Activated naive CD4-positive, alpha-beta T cell treated with anti-CD3 and anti-CD28 coated beads, Interleukin-2, amount 10 ng/mL, durations not matched to agents 7 days and 5 days (primary cell): ENCODE measurements around the gene DSCAM.

Experiments
- CTCF ChIA-PET: fragments of 350-600 bp; sonication (Branson Sonifier 250); formaldehyde crosslinking; loops from one replicate; lab custom pipeline; 2021; ENCODE audit warnings: antibody characterized with exemption; lab: Charles Lee
- DNase-seq: peaks from one replicate; pipeline ENCODE4 v3.0.0-alpha.2; 2020
- H3K27ac Mint-ChIP-seq: one replicate; pipeline ENCODE4 v1.8.0; 2021; ENCODE audit warnings: mild to moderate bottlenecking, moderate library complexity, mixed read lengths
- H3K27me3 Mint-ChIP-seq: one replicate; pipeline ENCODE4 v1.8.0; 2021; ENCODE audit warnings: mild to moderate bottlenecking, mixed read lengths
- H3K36me3 Mint-ChIP-seq: one replicate; pipeline ENCODE4 v1.8.0; 2021; ENCODE audit warnings: mixed read lengths
- H3K4me1 Mint-ChIP-seq: one replicate; pipeline ENCODE4 v1.8.0; 2021; ENCODE audit warnings: mixed read lengths
- H3K4me3 Mint-ChIP-seq: one replicate; pipeline ENCODE4 v1.8.0; 2021; ENCODE audit warnings: mild to moderate bottlenecking, moderate library complexity, mixed read lengths
- H3K9me3 Mint-ChIP-seq: one replicate; pipeline ENCODE4 v1.8.0; 2021; ENCODE audit warnings: mixed read lengths

Gene DSCAM

DNA sequence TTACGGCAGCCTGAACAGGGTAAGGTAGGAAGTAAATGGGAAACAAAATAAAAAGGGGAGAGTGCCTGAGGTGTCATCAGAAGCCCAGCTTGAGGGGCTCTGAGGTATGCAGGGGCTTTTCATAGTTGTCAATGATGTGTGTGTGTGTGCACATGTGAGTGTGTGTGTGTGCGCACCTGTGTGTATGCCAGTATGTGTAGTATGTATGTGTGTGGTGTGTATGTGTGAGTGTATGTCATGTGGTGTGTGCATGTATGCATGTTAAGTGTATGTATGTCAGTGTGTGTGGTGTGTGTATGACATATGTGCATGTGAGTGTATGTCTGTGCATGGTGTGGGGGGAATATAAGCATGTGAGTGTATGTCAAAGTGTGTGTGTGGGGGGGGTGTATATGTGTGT lies 184.1 kb downstream of the DSCAM start:
- CTCF ChIA-PET, result no interaction called here
- H3K4me1 Mint-ChIP-seq, result no peaks in the 10 kb centered on the region

GRCh38 chr21:40660461-40660860 lies 186.5 kb downstream of the DSCAM start:
- no peaks in the 10 kb centered on the region for H3K36me3 Mint-ChIP-seq

More for the DNA sequence above, 184.1 kb downstream of the DSCAM start:
- H3K36me3 Mint-ChIP-seq, result no peaks in the 10 kb centered on the region
- no peak overlapping the region for H3K27ac Mint-ChIP-seq
- H3K4me3 Mint-ChIP-seq, result no peak overlapping the region
- no peaks in the 10 kb centered on the region for H3K27me3 Mint-ChIP-seq
- H3K9me3 Mint-ChIP-seq, result peaks cover 16% of the 10 kb centered on the region
- no peak for DNase-seq

DNA sequence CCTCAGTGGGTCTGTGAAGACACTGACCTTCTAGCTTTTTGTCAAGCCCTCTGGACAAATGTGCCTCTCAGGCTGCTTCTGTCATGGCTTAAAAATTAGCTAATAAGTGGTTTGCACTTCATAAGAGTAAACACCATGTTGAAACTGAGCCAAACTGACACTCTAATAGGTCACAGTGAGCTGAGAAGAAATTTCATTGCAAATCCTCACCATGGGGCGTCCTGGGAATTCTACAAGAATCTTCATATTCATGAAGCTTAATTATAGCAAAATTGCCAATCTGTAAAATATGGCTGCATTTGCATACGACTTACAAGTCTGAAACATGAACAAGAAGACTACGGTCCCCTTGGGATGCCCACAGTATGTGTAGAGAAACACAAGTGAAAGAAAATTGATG lies 188.6 kb downstream of the DSCAM start:
- H3K4me1 Mint-ChIP-seq, result no peaks in the 10 kb centered on the region
- CTCF ChIA-PET, result no interaction called here
- H3K9me3 Mint-ChIP-seq, result peaks cover 16% of the 10 kb centered on the region
- no peak overlapping the region for H3K4me3 Mint-ChIP-seq
- no peaks in the 10 kb centered on the region for H3K36me3 Mint-ChIP-seq
- H3K27me3 Mint-ChIP-seq, result no peaks in the 10 kb centered on the region
- DNase-seq, result no peak
- H3K27ac Mint-ChIP-seq, result no peak overlapping the region

More at GRCh38 chr21:40660461-40660860, 186.5 kb downstream of the DSCAM start:
- no peak overlapping the region for H3K27ac Mint-ChIP-seq
- CTCF ChIA-PET, result no interaction called here
- no peaks in the 10 kb centered on the region for H3K4me1 Mint-ChIP-seq
- H3K27me3 Mint-ChIP-seq, result no peaks in the 10 kb centered on the region
- no peak for DNase-seq
- H3K4me3 Mint-ChIP-seq, result no peak overlapping the region
- H3K9me3 Mint-ChIP-seq, result peaks cover 17% of the 10 kb centered on the region

DNA sequence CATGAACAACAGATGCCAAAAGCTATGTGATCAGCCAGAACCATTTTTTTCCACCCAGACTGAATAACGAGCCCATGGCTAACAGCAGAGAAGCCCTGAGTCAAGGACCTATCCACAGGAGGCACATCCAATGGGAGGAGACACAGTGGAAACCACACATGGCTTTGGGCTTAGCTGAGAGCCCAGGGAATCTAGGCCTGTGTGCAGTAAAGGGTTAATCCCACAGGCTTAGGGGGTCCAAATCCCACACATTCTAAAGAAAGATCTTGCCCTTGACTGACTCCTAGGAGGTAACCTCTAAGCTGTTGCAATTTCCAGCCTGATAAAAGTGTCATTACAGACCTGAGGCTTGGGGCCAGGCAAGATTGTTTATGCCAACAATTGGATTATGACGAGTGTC lies 194.5 kb downstream of the DSCAM start:
- Mint-ChIP-seq H3K27ac (no peak overlapping the region), H3K4me3 (no peak overlapping the region), H3K9me3 (peaks cover 26% of the 10 kb centered on the region), H3K4me1 (no peaks in the 10 kb centered on the region), H3K36me3 (no peaks in the 10 kb centered on the region), H3K27me3 (no peaks in the 10 kb centered on the region)
- CTCF ChIA-PET, result no interaction called here
- DNase-seq, result no peak

DNA sequence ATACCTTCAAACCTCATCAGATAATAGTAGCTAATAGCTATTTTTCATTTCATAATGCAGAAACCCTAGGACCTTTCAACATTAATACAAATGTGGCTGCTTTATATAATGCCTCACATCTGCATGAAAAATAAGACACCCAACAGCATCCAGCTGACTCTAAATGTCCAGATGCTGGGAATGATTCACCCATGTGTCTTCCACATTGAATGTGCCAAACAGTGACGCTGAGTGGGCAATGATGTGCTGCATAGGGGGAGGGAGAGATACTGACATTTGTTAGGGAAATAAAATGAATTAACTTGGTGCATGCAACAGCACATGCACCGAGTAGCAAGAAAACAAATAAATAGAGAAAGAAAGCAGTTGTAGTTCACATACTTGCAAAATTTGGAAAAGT lies 199.3 kb downstream of the DSCAM start:
- H3K27me3 Mint-ChIP-seq, result no peaks in the 10 kb centered on the region
- H3K4me3 Mint-ChIP-seq, result no peak overlapping the region
- no peaks in the 10 kb centered on the region for H3K36me3 Mint-ChIP-seq
- no peaks in the 10 kb centered on the region for H3K4me1 Mint-ChIP-seq
- H3K27ac Mint-ChIP-seq, result no peak overlapping the region
- H3K9me3 Mint-ChIP-seq, result peaks cover 21% of the 10 kb centered on the region
- DNase-seq, result no peak
- CTCF ChIA-PET, result no interaction called here

DNA sequence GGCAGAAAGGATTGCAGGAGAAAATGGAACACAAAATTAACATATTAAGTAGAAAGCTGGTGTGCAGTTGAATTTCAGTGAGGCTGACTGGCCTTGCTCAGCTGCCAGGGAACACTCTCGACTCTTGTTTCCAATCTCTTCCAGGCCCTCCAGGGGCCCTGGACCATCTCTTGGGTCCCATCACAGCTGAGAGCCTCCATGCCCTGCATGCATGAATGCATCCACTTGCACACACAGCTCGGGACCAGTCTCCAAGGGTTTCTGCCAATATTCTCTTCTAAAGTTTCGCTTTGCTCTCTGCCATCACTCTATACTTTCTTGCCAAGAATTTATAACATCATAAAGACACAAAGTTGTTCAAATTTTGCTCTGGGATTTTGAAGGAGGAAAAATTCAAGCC lies 200.3 kb downstream of the DSCAM start:
- Mint-ChIP-seq H3K27me3 (no peaks in the 10 kb centered on the region), H3K27ac (no peak overlapping the region)

DNA sequence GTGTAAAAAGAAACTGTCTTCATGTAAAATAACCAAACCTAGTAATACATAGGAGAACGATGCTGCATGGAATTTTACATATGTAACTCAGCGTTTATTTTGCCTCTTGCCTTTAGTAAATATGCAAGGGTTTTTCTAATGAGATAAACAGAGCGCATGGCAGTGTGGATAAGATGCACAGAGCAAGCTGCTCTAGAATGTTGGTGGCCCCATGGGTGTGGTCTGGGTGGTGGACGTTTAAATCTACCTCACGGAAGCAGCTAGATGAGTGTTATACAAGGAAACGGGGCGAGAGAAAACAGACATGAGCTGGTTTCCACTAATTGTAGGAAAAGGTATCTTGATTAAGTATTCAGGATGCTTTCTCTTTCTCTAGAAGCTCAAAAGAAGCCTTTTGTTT lies 205.9 kb downstream of the DSCAM start:
- CTCF ChIA-PET, result no interaction called here
- no peak for DNase-seq
- Mint-ChIP-seq H3K4me3 (no peak overlapping the region), H3K27me3 (no peaks in the 10 kb centered on the region), H3K36me3 (no peaks in the 10 kb centered on the region), H3K9me3 (peaks cover 15% of the 10 kb centered on the region), H3K27ac (no peak overlapping the region), H3K4me1 (no peaks in the 10 kb centered on the region)

More for the DNA sequence above, 200.3 kb downstream of the DSCAM start:
- Mint-ChIP-seq H3K4me3 (no peak overlapping the region), H3K36me3 (no peaks in the 10 kb centered on the region), H3K9me3 (peaks cover 21% of the 10 kb centered on the region), H3K4me1 (no peaks in the 10 kb centered on the region)
- CTCF ChIA-PET, result no interaction called here
- DNase-seq, result no peak

GRCh38 chr21:40640266-40640789 lies 206.6 kb downstream of the DSCAM start:
- CTCF ChIA-PET, result interaction anchor here (0.7 kb wide), 1 partner anchor 310 kb away, joined by 3 read pairs; no protein-coding TSS in a partner anchor
- Mint-ChIP-seq H3K4me3 (no peak overlapping the region), H3K27ac (no peak overlapping the region), H3K4me1 (no peaks in the 10 kb centered on the region), H3K36me3 (no peaks in the 10 kb centered on the region), H3K27me3 (no peaks in the 10 kb centered on the region), H3K9me3 (peaks cover 15% of the 10 kb centered on the region)
- DNase-seq, result no peak

GRCh38 chr21:40639616-40640194 lies 207.3 kb downstream of the DSCAM start:
- H3K27ac Mint-ChIP-seq, result no peak overlapping the region
- no peak overlapping the region for H3K4me3 Mint-ChIP-seq
- CTCF ChIA-PET, result no interaction called here
- peaks cover 15% of the 10 kb centered on the region for H3K9me3 Mint-ChIP-seq
- H3K4me1 Mint-ChIP-seq, result no peaks in the 10 kb centered on the region
- H3K36me3 Mint-ChIP-seq, result no peaks in the 10 kb centered on the region
- H3K27me3 Mint-ChIP-seq, result no peaks in the 10 kb centered on the region
- DNase-seq, result no peak

GRCh38 chr21:40638466-40639251 lies 208.3 kb downstream of the DSCAM start:
- Mint-ChIP-seq H3K4me1 (no peaks in the 10 kb centered on the region), H3K27me3 (no peaks in the 10 kb centered on the region)
- CTCF ChIA-PET, result no interaction called here

DNA sequence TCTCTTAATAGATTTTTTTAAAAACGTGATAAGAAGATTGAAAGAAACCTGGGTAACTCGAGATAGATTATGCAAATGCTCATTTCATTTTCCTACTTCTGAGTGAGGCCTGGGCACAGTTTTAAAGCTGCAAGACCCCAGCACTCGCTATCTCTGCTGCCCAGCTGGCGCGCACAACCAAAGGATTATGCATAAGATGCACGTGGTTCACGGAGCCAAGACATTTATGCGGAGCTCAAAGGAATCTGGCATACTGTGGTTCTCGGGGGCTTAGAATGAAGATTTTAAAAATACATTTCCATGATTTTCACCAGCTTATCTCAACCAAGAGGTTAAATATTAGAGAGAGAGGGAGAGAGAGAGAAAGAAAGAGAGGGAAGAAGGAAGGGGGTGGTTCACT lies 210.9 kb downstream of the DSCAM start:
- H3K4me3 Mint-ChIP-seq, result no peak overlapping the region
- H3K36me3 Mint-ChIP-seq, result no peaks in the 10 kb centered on the region
- no peaks in the 10 kb centered on the region for H3K27me3 Mint-ChIP-seq
- no peak for DNase-seq
- H3K9me3 Mint-ChIP-seq, result peaks cover 17% of the 10 kb centered on the region
- no peak overlapping the region for H3K27ac Mint-ChIP-seq
- no peaks in the 10 kb centered on the region for H3K4me1 Mint-ChIP-seq
- CTCF ChIA-PET, result no interaction called here

More at GRCh38 chr21:40638466-40639251, 208.3 kb downstream of the DSCAM start:
- no peak overlapping the region for H3K27ac Mint-ChIP-seq
- DNase-seq, result no peak
- H3K4me3 Mint-ChIP-seq, result no peak overlapping the region
- H3K36me3 Mint-ChIP-seq, result no peaks in the 10 kb centered on the region
- H3K9me3 Mint-ChIP-seq, result peaks cover 15% of the 10 kb centered on the region

DNA sequence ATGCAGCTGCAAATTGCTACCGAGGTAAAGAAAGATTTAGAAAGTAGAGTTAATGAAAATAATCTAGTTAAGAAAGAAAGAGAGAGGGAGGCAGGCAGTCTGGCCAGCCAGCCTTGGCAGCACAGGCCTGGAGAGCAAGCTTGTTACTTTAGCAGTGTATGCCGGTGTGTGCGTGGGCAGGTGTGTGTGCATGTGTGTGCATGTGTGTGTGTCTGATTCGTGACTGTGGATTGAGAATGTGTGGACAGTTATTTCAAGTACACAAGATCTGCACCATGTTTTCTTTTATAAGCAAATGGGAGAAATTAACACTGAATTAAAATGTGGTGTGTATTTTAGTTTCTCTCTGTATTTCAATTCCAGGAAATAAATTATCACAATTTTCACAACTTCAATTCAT lies 211.6 kb downstream of the DSCAM start:
- H3K4me1 Mint-ChIP-seq, result no peaks in the 10 kb centered on the region
- CTCF ChIA-PET, result no interaction called here
- no peak overlapping the region for H3K27ac Mint-ChIP-seq
- no peaks in the 10 kb centered on the region for H3K36me3 Mint-ChIP-seq
- no peak for DNase-seq
- H3K4me3 Mint-ChIP-seq, result no peak overlapping the region
- no peaks in the 10 kb centered on the region for H3K27me3 Mint-ChIP-seq
- peaks cover 11% of the 10 kb centered on the region for H3K9me3 Mint-ChIP-seq

- peaks cover 13% of the 10 kb centered on the region for H3K9me3 Mint-ChIP-seq
- H3K27me3 Mint-ChIP-seq, result no peaks in the 10 kb centered on the region
- H3K4me3 Mint-ChIP-seq, result no peak overlapping the region
- no peak for DNase-seq
- H3K27ac Mint-ChIP-seq, result no peak overlapping the region
- CTCF ChIA-PET, result no interaction called here
- H3K36me3 Mint-ChIP-seq, result no peaks in the 10 kb centered on the region
- no peaks in the 10 kb centered on the region for H3K4me1 Mint-ChIP-seq
These were observed 212.8 kb downstream of the DSCAM start for GRCh38 chr21:40634141-40634540.

DNA sequence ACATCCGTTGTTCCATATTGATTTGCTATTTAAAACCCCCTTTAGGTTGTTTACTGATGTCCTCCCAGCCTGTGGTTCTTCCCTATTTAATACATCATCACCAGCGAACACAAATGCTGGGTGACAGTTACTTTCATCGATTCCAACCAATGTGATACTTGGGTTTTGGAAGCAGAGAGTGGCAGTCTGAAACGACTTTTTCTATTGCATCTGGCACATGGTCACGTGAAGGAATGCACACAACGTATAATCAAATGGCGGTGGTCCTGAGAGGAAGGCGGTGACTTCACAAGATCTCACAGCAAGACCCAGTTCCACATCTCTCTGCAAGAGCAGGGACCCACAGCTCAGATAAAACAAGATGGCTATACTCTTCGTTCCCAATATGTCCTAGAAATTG lies 213.9 kb downstream of the DSCAM start:
- Mint-ChIP-seq H3K4me1 (no peaks in the 10 kb centered on the region), H3K9me3 (peaks cover 13% of the 10 kb centered on the region), H3K27me3 (no peaks in the 10 kb centered on the region), H3K4me3 (no peak overlapping the region), H3K27ac (no peak overlapping the region), H3K36me3 (no peaks in the 10 kb centered on the region)
- no peak for DNase-seq
- CTCF ChIA-PET, result no interaction called here

- Mint-ChIP-seq H3K4me1 (no peaks in the 10 kb centered on the region), H3K36me3 (no peaks in the 10 kb centered on the region), H3K4me3 (no peak overlapping the region), H3K9me3 (peaks cover 16% of the 10 kb centered on the region), H3K27me3 (no peaks in the 10 kb centered on the region), H3K27ac (no peak overlapping the region)
- CTCF ChIA-PET, result no interaction called here
- no peak for DNase-seq
These were observed 215.7 kb downstream of the DSCAM start for GRCh38 chr21:40631211-40631610.
